NCI-H446 (cell line): ENCODE data around the gene TBL1X.

Source experiments
- DNase-seq, 2 experiments: peaks; one replicate each; lab custom pipeline; 2025; lab: John Stamatoyannopoulos, UW

Gene TBL1X

DNA sequence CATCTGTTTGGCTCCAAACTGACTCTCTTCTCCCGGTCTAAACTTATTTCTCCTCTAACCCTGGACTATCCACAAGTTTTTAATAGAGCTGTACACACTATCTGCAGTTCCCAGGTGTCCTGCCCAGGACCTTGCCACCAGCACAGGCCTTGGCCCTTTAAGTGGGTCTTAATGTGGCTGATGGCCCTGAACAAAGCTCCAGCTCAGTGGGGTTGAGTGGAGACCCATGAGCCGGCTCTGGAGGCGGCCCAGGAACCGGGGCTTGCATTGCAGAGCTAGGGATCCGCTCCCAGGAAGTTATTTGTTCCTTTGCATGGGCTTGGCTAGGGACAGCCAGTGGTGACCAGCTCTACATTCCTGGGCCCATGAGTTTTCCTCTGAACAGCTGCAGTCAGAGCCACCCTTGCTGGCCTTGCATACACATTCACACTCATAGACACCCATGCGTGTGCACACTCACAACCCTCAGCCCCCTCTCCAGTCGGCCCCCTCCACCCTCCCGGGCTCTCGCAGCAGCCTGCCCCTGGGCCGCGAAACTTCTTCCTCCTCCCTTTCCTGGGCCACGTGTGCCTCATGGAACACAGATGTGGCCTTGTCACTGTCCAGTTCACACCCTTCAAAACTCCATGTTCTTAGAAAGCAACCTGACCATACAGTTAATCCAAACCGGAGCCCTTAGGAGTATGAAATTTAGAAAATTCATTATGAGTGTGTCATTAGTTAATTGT, 242.6 kb downstream of the TBL1X start:
- no peak for DNase-seq

DNA sequence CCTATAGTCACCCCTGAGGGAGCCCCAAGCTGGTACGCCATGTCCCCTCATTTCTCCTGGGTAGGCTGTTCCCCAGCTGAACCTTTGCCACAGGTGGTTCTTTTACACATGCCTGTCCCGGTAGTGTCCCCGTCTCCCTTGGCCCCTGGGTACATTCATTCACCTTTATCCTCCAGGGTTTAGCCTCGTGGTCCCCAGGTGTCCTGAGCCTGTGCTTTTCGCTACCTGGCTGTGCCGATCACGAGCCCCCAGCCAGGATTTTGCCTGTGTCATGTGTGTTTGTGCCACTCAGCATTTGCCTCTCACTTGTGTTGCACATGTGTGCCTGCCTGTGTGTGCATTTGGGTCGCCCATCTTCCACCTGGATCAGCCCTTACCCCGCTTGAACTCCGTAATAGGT, 243.2 kb downstream of the TBL1X start:
- DNase-seq = no peak

DNA sequence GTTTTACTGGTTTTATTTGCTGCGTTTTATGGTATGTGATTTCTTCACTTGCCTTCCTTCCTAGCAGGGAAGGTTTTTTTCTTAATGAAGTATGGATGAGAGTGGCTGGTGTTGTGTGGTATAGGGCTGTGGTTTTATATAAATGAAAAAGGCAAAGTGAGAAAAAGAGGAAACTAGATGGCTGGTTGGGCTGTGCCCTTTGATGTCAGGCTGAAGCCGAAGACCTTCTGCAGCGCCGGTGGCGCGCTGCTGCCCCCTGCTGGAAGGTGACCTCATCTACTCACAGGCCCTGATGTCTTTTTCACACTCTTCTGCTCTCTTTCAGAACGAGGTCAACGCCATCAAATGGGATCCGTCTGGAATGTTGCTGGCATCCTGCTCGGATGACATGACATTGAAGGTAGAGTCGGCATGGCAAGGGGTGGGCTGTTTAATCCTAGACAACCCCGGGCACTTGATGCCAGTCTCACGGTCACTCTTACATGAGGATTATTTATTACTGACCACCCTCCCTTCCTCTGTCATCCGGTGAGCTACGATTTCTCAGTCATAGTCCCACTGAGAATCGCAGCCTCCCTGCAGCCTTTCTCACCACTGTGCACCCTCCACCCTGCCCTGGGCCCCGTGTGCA, 244.2 kb downstream of the TBL1X start:
- DNase-seq = peak; percentile 35 to 56

GRCh38 chrX:9710332-9710731, 245.5 kb downstream of the TBL1X start:
- no peak for DNase-seq

- no peak for DNase-seq
Observed at GRCh38 chrX:9717376-9717775, 252.5 kb downstream of the TBL1X start.

DNA sequence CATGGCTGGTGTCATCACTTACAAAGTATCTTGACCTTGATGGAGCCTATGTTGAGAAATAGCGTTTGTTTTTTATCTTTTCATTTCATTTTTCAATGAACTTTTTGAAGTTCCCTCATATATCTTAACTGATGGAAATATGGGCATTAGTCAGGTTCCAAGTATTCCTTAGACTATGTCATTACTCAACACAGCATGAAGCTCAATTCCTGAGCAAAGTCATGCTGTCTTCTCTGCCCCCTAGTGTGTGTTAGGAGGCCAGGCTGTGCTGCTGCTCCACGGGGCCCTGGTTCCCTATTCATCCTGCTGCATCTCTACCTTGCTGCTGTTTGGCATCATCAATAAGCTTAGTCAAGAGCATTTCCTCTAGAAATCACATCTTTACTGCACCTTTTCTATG, 259.9 kb downstream of the TBL1X start:
- DNase-seq = no peak

GRCh38 chrX:9728261-9728660, 263.4 kb downstream of the TBL1X start:
- DNase-seq = no peak

DNA sequence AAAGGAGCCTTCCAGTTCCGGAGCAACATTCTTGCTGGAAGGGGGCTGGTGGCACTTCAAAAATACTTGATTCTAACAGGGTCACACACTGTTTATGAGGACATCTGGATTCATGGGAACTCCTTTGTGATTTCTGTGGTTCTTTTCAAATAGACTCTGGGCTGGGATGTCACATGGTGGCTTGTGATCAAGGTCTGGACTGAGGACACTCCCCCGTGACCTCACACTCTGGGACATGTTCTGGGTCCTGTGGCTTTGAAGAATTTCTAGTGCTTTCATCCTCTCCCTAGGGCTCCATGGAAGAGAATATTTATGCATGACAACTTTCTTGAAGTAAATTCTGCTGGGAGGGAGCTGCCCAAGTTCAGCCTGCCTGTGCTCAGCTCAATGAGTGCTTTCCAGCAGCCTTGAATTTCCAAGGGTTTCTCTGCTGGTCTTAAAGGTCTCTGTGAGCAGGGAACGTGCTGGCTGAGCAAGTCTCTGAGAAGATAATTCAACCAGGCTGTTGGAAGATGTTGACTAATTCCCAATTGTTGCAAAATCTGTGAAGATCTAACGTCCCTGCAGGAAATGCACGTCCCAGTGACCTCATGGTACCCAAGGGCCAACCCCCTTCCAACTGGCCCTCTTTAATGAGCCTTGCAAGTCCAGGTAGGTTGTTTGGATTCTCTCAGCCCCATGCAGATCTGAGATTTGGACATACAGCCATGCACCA, 264.5 kb downstream of the TBL1X start:
- no peak for DNase-seq

DNA sequence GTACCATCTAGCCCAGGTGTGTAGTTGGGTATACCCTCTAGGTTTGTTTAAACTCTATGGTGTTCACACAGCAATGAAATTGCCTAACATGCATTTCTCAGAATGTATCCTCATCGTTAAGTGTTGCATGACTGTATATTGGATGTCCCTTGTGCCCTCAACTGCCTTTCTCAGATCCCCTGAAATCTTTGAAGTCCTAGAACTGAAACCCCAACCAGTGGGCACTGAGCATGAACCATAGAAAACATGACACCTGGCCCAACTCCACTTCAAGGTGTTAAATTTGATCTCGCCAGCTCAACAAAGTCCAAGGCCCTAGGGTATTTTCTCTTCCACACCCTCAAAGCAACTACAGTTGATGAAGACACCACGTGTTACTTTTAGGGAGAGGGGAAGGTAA, 265.2 kb downstream of the TBL1X start:
- no peak for DNase-seq

- DNase-seq = no peak
Observed at GRCh38 chrX:9730752-9731151, 265.9 kb downstream of the TBL1X start.

DNA sequence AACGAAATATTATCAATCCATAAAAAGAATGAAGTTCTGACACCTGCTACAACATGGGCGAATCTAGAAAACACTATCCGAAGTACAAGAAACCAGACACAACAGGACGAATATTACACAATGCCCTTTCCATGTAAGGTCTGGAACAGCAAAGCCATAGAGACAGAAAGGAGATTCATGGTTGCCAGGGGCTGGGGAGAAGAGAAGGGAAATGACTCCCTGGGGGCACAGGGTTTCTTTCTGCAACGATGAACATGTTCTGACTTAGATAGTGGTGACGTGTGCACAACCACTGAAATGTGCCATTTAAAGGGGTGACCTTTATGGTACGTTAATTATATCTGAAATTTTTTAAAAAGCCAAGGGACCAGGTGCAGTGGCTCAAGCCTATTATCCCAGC, 272.5 kb downstream of the TBL1X start:
- no peak for DNase-seq

DNA sequence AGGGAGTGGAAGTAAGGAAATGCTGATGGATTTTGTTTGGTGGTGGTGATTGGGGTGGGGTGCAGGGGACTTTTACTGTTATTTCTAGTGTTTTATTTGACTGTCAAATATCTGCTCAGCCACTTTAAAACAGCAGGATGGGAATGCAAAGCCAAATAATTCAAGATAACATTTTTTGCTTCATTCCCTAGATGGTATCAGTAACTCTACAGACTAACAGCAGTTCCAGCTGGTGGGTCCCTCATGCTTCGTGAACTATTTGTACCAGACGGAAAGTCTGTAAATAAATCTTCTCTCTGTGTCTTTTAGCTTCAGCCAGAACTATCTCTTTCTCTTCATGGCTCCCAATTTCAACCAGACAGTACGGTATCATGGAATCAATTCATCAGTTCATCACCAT, 273.3 kb downstream of the TBL1X start:
- DNase-seq = no peak

GRCh38 chrX:9739130-9739529, 274.3 kb downstream of the TBL1X start:
- DNase-seq = no peak

- no peak for DNase-seq
Observed at GRCh38 chrX:9745417-9746115, 280.7 kb downstream of the TBL1X start.

- no peak for DNase-seq
Observed at GRCh38 chrX:9746148-9746888, 281.5 kb downstream of the TBL1X start.

DNA sequence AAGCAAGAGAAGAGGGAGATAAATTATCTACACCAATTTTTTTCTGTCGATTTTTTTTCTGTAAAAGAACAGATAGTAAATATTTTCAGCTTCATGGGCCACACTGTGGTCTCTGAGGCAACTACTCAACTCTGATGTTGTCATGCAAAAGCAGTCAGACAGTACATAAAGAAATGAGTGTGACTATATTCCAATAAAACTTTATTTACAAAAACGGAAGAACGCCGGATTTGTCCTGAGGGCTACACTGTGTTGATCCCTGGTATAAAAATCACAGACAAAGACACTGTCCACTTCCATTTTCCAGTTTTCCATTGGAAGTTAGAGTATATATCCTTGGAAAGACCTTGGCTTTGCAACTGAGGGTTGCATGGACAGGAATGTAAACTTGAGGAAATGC, 282.8 kb downstream of the TBL1X start:
- no peak for DNase-seq

DNA sequence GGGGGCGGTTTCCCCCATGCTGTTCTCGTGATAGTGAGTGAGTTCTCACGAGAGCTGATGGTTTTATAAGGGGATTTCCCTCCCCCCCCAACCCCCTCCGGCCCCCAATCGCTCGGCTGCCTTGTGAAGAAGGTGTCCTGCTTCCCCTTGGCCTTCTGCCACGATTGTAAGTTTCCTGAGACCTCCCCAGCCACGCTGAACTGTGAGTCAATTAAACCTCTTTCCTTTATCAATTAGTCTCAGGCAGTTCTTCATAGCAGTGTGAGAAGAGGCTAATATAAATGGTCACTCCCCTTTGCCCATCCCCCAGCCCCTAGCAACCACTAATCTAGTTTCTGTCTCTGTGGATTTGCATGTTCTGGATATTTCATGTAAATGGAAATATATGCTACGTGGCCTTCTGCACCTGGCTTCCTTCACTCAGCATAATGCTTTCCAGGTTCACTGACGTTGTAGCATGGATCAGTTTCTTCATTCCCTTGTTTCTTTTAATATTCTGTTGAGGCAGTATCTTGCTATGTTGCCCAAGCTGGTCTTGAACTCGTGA, 284.4 kb downstream of the TBL1X start:
- DNase-seq = no peak

- DNase-seq = no peak
Observed at GRCh38 chrX:9757366-9757765, 292.5 kb downstream of the TBL1X start.

GRCh38 chrX:9758021-9758638, 293.3 kb downstream of the TBL1X start:
- no peak for DNase-seq

DNA sequence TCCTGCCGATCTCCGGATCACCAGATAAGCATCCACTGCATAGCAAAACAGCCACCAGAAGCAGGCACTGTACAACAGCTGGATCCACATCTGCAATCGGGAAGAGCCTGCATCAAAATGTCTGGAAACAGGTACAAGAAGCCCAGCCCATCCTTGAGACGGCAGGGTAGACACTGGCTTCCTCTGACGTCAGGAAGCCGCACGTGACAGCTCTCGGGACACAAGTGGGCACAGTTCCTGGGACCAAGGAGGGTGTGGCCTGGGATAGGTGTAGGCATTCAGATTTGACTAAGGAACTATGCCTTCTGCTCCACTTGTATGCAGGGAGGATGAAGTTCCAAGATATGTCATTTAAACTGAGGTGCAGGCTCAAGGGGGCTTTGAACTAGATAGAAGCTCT, 294.5 kb downstream of the TBL1X start:
- no peak for DNase-seq

- no peak for DNase-seq
Observed at GRCh38 chrX:9765072-9765736, 300.3 kb downstream of the TBL1X start.
